Kidney epithelial cell (primary cell): ENCODE measurements around the gene PABPN1L. TPM values are rescaled to one million over a fixed set of nuclear protein-coding genes. Genes with fewer than 3 reads are reported as not detected.

Experiments
- DNase-seq: peaks from one replicate; pipeline ENCODE4 v3.0.0-alpha.2; 2010; ENCODE audit warnings: low read depth
- H3K27me3 ChIP-seq: 2 replicates; pipeline ENCODE4 v1.6.0; 2011; ENCODE audit warnings: low read length; ENCODE audit not compliant: control insufficient read depth, insufficient read depth
- H3K36me3 ChIP-seq: 2 replicates; pipeline ENCODE4 v1.5.1; 2011; ENCODE audit warnings: low read length; ENCODE audit not compliant: control insufficient read depth, insufficient read depth
- H3K4me3 ChIP-seq: 2 replicates; pipeline ENCODE4 v1.5.1; 2011; ENCODE audit warnings: low read depth, mild to moderate bottlenecking, control low read depth, low read length
- CTCF ChIP-seq: IDR thresholded peaks from 2 replicates; pipeline ENCODE4 v1.5.1; 2011; ENCODE audit warnings: mild to moderate bottlenecking, moderate library complexity, low read length, control low read depth, inconsistent platforms; ENCODE audit not compliant: insufficient read depth, poor library complexity, severe bottlenecking
- total RNA-seq: library from RNA; depleted of rRNA; stranded (reverse); fragments of >200 nt; gene quantifications from 2 replicates; pipeline ENCODE4 v1.2.3, GENCODE V29; 2015

Gene PABPN1L
- total RNA-seq, 1 donor from 2014 or later, result not detected

- no peak for DNase-seq
- Histone ChIP-seq H3K4me3 (no peak overlapping the region), H3K36me3 (no peaks in the 10 kb centered on the region), H3K27me3 (peaks cover 13% of the 10 kb centered on the region)
- no peak for TF ChIP-seq CTCF
These were observed 36.8 kb upstream of the PABPN1L start for GRCh38 chr16:88903267-88903666.

GRCh38 chr16:88902744-88903143 lies 36.3 kb upstream of the PABPN1L start:
- no peak for DNase-seq
- H3K36me3 ChIP-seq, result no peaks in the 10 kb centered on the region
- no peak overlapping the region for H3K4me3 ChIP-seq
- no peak for TF ChIP-seq CTCF
- peaks cover 13% of the 10 kb centered on the region for H3K27me3 ChIP-seq

- DNase-seq, result no peak
- H3K27me3 ChIP-seq, result peaks cover 11% of the 10 kb centered on the region
These were observed 35.4 kb upstream of the PABPN1L start for GRCh38 chr16:88901718-88902337.

GRCh38 chr16:88900662-88901052 lies 34.2 kb upstream of the PABPN1L start:
- Histone ChIP-seq H3K36me3 (no peaks in the 10 kb centered on the region), H3K27me3 (peaks cover 11% of the 10 kb centered on the region), H3K4me3 (no peak overlapping the region)
- DNase-seq, result no peak
- TF ChIP-seq CTCF, result no peak

More at GRCh38 chr16:88901718-88902337, 35.4 kb upstream of the PABPN1L start:
- TF ChIP-seq CTCF, result no peak
- Histone ChIP-seq H3K4me3 (no peak overlapping the region), H3K36me3 (no peaks in the 10 kb centered on the region)

- Histone ChIP-seq H3K4me3 (no peak overlapping the region), H3K27me3 (peaks cover 11% of the 10 kb centered on the region), H3K36me3 (no peaks in the 10 kb centered on the region)
- DNase-seq, result no peak
- TF ChIP-seq CTCF, result no peak
These were observed 33.6 kb upstream of the PABPN1L start for GRCh38 chr16:88899901-88900661.
